Pancreas (tissue), 10 donors: ENCODE measurements around the gene RAB6A. TPM values are rescaled to one million over a fixed set of nuclear protein-coding genes. Genes with fewer than 3 reads are reported as not detected.
"Not testable (repeated sequence)": the region's sequence is repeated elsewhere in the genome, so short reads cannot be mapped to it uniquely, and the experiment has no call there.

Source experiments
- ATAC-seq, 4 donors: fragments of 200-7000 bp; cut with Tn5 transposase; one replicate each; pipeline versions ENCODE4 v1.8.0 to v1.9.1; 2020; ENCODE audit warnings: mild to moderate bottlenecking in 4 of 4, moderate library complexity in 4 of 4
- DNase-seq, 6 donors: peaks; one replicate each; pipeline ENCODE4 v3.0.0-alpha.2; 2020
- FAIRE-seq: peaks from 2 replicates; lab custom pipeline; 2012; peaks lifted over from hg19 to GRCh38; lab: Jason Lieb, UNC
- H3K27ac ChIP-seq, 4 donors: fragments of 200-600 bp; sonication (generic); 1 replicate in 3 of 4; 2 replicates in 1 of 4; pipeline versions ENCODE4 v1.5.0 to v1.8.0; 2020
- H3K27me3 ChIP-seq, 4 donors: fragments of 200-600 bp; one replicate each; pipeline ENCODE4 v1.8.0; 2021
- H3K36me3 ChIP-seq, 3 donors: fragments of 200-600 bp; sonication (generic) in 1 of 3; one replicate each; pipeline versions ENCODE4 v1.5.0 to v1.8.0; 2020 to 2021
- H3K4me1 ChIP-seq, 3 donors: fragments of 200-600 bp; one replicate each; pipeline ENCODE4 v1.8.0; 2021
- H3K4me3 ChIP-seq, 4 donors: fragments of 200-600 bp; sonication (generic) in 2 of 4; one replicate each; pipeline versions ENCODE4 v1.5.0 to v1.8.0; 2020 to 2021
- H3K9me3 ChIP-seq, 4 donors: fragments of 200-600 bp; one replicate each; pipeline ENCODE4 v1.8.0; 2021
- WGBS, 2 donors: extraction: QIAGEN DNeasy Blood & Tissue Kit; methylation state at CpG; one replicate each; pipeline ENCODE4 v1.1.7; 2013; 5-methylcytosine and 5-hydroxymethylcytosine counted together
- intact Hi-C, 3 donors: fragments of 100-400 bp; cut with DNase I; formaldehyde crosslinking; loops; one replicate each; pipeline versions ENCODE4 v1.11.1 to v1.14.2; 2022
- polyA plus RNA-seq, 2 donors: library from polyadenylated mRNA; stranded (reverse); fragments of 200-250 nt; gene quantifications; one replicate each; pipeline ENCODE4 v1.2.3, GENCODE V29; 2013
- total RNA-seq, 6 donors: library from RNA; stranded (reverse); fragmentation: NEBNext Ultra II Directional in 4 of 6; extraction: Animal tissue kit (Norgen Biotek cat#: 25700) in 4 of 6; gene quantifications; one replicate each; pipeline versions ENCODE4 v1.2.1 to v1.2.4, GENCODE V29; 2021 to 2023
- TF ChIP-seq, protein P1 (sequence below), 4 donors: fragments of 200-600 bp; sonication (generic) in 3 of 4; IDR thresholded peaks; one replicate each; pipeline versions ENCODE4 v1.5.0 to v1.8.0; 2021; ENCODE audit warnings: antibody characterized with exemption in 4 of 4
- donor health status: healthy with polysubstance abuse.
- donor health status: DM: no; HTN: no; CAD: no; lungs with moderate emphysema.
- donor health status: DM: no; HTN: no; CAD: no.
- donor health status: control.
- donor health status: control.
- donor health status: Bipolar disorder and iron deficiency.
- donor health status: DM: yes; HTN: yes; CAD: no.
- donor health status: DM: no; HTN: no; CAD: no.
- donor health status: DM: no; HTN: no; CAD: no.
- donor health status: DM: yes; HTN: yes; CAD: no.

The RAB6A gene
- total and polyA plus RNA-seq, 8 donors = 19.2 to 80.5 (median 49.2) TPM

DNA sequence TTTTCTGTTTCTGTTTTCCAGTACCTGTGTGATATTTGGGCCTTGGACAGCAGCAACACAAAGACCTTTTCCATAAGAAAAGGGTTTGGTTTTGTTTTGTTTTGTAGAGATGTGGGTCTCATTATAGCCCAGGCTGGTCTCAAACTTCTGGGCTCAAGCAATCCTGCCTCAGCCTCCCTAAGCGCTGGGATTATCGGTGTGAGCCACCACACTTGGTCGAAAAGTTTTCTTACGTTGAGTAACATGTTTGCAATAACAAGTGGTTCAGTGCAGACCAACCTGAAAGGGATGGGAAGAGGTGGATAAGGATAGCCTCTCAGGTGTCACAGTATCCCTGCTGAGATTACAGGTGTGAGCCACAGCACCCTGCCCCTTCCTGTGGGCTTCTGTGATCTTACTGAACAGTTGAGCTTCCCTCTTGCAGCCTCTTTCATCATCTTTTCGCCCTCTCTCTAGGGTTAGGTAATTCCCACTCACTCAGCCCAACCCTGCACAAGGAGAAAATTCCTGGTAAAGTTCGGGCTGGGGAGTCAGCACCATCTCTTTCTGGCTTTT, 23.3 kb upstream of the RAB6A start:
- ATAC-seq = no peak

DNA sequence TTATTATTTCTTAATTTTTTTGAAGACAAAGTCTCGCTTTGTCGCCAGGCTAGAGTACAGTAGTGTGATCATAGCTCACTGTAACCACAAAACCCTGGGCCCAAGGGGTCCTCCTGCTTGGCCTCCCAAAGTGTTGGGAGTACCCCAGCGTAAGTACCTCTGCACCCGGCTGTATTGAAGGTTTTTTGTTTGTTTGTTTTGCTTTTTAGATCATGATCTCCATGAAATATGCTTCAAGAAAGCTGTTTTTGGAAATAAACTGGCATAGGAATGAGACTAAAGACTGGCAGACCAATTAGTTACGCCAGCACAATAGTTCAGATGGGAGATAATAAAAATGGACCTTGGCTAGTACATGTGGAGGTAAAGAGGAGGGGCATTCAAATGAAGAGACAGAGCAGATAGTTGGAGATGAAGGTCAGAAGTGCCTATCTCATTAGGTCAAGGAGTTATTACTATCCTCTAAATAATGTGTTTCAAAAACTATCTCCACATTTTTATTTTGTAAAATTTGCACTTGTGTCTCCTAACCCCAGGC, 22.7 kb upstream of the RAB6A start:
- H3K36me3 ChIP-seq = no peaks in the 10 kb centered on the region
- WGBS, 2 donors = 85 to 93% methylated on average over 5 of the region's 5 CpGs
- ATAC-seq = no peak
- H3K27ac ChIP-seq = no peak overlapping the region
- TF ChIP-seq, protein P1, sequence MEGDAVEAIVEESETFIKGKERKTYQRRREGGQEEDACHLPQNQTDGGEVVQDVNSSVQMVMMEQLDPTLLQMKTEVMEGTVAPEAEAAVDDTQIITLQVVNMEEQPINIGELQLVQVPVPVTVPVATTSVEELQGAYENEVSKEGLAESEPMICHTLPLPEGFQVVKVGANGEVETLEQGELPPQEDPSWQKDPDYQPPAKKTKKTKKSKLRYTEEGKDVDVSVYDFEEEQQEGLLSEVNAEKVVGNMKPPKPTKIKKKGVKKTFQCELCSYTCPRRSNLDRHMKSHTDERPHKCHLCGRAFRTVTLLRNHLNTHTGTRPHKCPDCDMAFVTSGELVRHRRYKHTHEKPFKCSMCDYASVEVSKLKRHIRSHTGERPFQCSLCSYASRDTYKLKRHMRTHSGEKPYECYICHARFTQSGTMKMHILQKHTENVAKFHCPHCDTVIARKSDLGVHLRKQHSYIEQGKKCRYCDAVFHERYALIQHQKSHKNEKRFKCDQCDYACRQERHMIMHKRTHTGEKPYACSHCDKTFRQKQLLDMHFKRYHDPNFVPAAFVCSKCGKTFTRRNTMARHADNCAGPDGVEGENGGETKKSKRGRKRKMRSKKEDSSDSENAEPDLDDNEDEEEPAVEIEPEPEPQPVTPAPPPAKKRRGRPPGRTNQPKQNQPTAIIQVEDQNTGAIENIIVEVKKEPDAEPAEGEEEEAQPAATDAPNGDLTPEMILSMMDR (IDR thresholded peaks at IDR 0.05) = no peak
- no peaks in the 10 kb centered on the region for H3K27me3 ChIP-seq
- H3K9me3 ChIP-seq = no peaks in the 10 kb centered on the region
- DNase-seq = no peak
- FAIRE-seq = no peak
- intact Hi-C loops = no loop called here
- peaks cover 0 to 3% (median under 1%) of the 10 kb centered on the region in 3 donors for H3K4me1 ChIP-seq
- H3K4me3 ChIP-seq = no peak overlapping the region

More for the DNA sequence above, 23.3 kb upstream of the RAB6A start:
- FAIRE-seq = no peak
- Histone ChIP-seq H3K36me3 (no peaks in the 10 kb centered on the region), H3K27me3 (no peaks in the 10 kb centered on the region), H3K27ac (no peak overlapping the region), H3K4me1 (peaks cover 3 to 5% (median 3%) of the 10 kb centered on the region in 3 donors), H3K4me3 (no peak overlapping the region), H3K9me3 (no peaks in the 10 kb centered on the region)
- WGBS, 2 donors = 86 to 93% methylated on average over 6 of the region's 6 CpGs
- no peak for DNase-seq
- TF ChIP-seq, protein P1 (IDR thresholded peaks at IDR 0.05) = no peak
- intact Hi-C loops = no loop called here

DNA sequence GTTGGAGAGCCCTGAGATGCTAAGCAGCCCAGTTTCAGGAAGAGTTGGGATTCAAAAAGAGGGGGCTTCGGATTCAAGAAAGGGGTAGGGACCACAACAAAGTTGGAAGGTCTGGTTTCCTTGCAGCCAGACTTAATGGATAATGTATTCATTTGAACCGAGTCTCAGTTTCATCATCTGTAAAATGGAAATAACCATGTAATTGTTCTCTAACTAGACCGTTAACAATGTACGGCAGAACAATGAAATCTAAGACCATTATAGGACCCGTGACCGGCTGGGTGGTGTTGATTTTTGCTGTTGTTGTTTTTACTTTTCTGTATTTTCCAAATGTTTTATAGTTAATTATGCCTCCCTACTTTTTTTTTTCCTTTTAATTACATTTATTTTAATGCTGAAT, 20.4 kb upstream of the RAB6A start:
- H3K4me1 ChIP-seq = peaks cover 0 to 3% (median 0%) of the 10 kb centered on the region in 3 donors
- no peaks in the 10 kb centered on the region for H3K36me3 ChIP-seq
- WGBS, 2 donors = 94 to 96% methylated on average over 6 of the region's 6 CpGs
- no peak overlapping the region for H3K4me3 ChIP-seq
- DNase-seq (no peak), ATAC-seq (no peak), FAIRE-seq (no peak)
- H3K27me3 ChIP-seq = no peaks in the 10 kb centered on the region
- no peaks in the 10 kb centered on the region for H3K9me3 ChIP-seq
- TF ChIP-seq, protein P1 (IDR thresholded peaks at IDR 0.05) = no peak
- no peak overlapping the region for H3K27ac ChIP-seq
- intact Hi-C loops = no loop called here

DNA sequence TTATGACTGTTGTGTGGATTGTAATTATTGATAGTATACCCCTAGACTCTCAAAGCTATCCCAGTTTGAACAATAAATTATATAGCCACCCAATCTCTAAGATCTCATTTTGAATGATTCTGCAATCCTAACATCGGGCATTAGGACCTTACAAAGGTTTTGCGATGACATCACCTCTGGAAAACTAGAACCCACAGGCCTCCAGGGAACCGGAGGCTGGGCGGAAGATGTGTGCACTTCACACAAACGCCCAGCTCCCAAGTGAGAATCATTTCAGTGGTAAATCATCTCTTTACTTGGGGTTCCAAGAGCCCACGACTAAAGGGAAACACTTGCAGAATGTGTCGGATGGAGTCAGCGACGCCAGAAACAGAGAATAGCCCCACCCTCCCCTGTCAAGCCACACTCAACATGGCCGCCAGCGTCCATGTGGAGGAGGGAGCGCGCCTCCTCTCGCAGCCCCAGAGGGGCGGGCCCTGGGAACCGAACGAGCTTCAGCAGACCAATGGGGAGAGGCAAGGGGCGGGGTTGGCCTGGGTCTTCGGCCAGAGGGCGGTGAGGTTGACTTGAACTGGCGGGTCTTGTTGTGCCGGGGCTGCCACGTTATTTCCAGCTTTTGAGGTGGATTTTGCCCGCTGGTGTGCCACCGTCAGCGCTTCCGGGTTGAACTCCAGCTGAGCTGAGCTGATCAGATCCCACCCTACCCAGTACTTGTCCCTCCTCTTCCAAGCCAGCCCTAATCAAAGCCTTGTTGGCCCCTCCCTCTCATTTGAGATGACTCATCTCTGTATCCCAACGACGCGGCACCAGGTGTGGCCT, 18.4 kb upstream of the RAB6A start:
- DNase-seq (peak; percentile 95 to 99 (median 99)), FAIRE-seq (peak; percentile 51), ATAC-seq (peak; percentile 98 to 100 (median 98))
- TF ChIP-seq, protein P1 (IDR thresholded peaks at IDR 0.05) = no peak
- H3K27ac ChIP-seq = peak overlapping the region; percentile 90 to 98 (median 96)
- 0 to 1% methylated on average over 30 of the region's 30 CpGs for WGBS, 2 donors
- H3K36me3 ChIP-seq = no peaks in the 10 kb centered on the region
- H3K4me3 ChIP-seq = peak overlapping the region in 3 of 4 donors; percentile 33 to 45 (median 42)
- no peaks in the 10 kb centered on the region for H3K27me3 ChIP-seq
- H3K4me1 ChIP-seq = peaks cover 0 to 3% (median 0%) of the 10 kb centered on the region in 3 donors
- H3K9me3 ChIP-seq = no peaks in the 10 kb centered on the region
- intact Hi-C loops = no loop called here

DNA sequence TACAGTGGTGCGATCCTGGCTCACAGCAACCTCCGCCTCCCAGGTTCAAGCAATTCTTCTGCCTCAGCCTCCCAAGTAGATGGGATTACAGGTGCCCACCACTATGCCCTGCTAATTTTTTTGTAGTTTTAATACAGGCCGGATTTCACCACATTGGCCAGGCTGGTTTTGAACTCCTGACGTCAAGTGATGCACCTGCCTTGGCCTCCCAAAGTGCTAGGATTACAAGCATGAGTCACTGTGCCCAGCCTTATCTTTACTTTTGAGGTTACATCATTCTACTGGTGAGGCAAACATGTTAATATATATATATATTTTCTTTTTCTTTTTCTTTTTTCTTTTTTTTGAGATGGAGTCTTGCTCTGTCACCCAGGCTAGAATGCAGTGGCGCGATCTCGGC, 9.9 kb upstream of the RAB6A start:
- DNase-seq, H3K9me3 ChIP-seq, ATAC-seq, H3K4me3 ChIP-seq, H3K4me1 ChIP-seq, intact Hi-C loops, FAIRE-seq, H3K27ac ChIP-seq, H3K36me3 ChIP-seq, H3K27me3 ChIP-seq: not testable (repeated sequence)
- 86 to 87% methylated on average over 7 of the region's 7 CpGs for WGBS, 2 donors
